Measurements from ENCODE around the gene C18orf54.

- TF ChIP-seq POLR2A (IDR thresholded peaks at IDR 0.05; ENCODE audit: extremely low read depth, insufficient read length) (no peak), CTCF (IDR thresholded peaks at IDR 0.05; ENCODE audit: low read depth, low read length) (no peak), MYC (IDR thresholded peaks at IDR 0.05; ENCODE audit: low read depth, low read length) (no peak), MAX (IDR thresholded peaks at IDR 0.05; ENCODE audit: low read depth, low read length) (no peak)
These were observed 27.9 kb upstream of the C18orf54 start for GRCh38 chr18:54329787-54330186.

All from NB4 (cell line).